Mucosa of descending colon (tissue), 3 donors: ENCODE results near the gene TNNI2. TPM values are rescaled to one million over a fixed set of nuclear protein-coding genes. Genes with fewer than 3 reads are reported as not detected.
A peak's percentile ranks its signal among the peaks of the same experiment; 100 is the strongest.

Experiments used
- ATAC-seq: fragments of 200-7000 bp; cut with Tn5 transposase; one replicate; pipeline ENCODE4 v1.9.1; 2020; ENCODE audit warnings: mild to moderate bottlenecking, moderate library complexity
- DNase-seq, 3 donors: peaks; one replicate each; pipeline ENCODE4 v3.0.0-alpha.2; 2020
- H3K36me3 ChIP-seq: fragments of 200-600 bp; one replicate; pipeline ENCODE4 v1.8.0; 2021; ENCODE audit warnings: low read depth, mild to moderate bottlenecking
- H3K4me1 ChIP-seq: fragments of 200-600 bp; one replicate; pipeline ENCODE4 v1.8.0; 2021; ENCODE audit warnings: low read depth, mild to moderate bottlenecking
- H3K4me3 ChIP-seq: fragments of 200-600 bp; one replicate; pipeline ENCODE4 v1.8.0; 2021; ENCODE audit warnings: mild to moderate bottlenecking
- H3K9me3 ChIP-seq: fragments of 200-600 bp; one replicate; pipeline ENCODE4 v1.8.0; 2021; ENCODE audit warnings: mild to moderate bottlenecking
- intact Hi-C, 2 donors: fragments of 100-400 bp; cut with DNase I in 1 of 2; cut with micrococcal nuclease in 1 of 2; formaldehyde crosslinking; loops; one replicate each; pipeline versions ENCODE4 v1.11.0 to v1.11.1; 2022; cut with DNase I, micrococcal nuclease
- microRNA-seq: library from miRNA; unstranded; fragments of <30 nt; microRNA quantifications from one replicate; pipeline ENCODE4, GENCODE V29; 2019
- total RNA-seq, 3 donors: library from RNA; stranded (reverse); fragmentation: NEBNext Ultra II Directional in 2 of 3; extraction: Animal tissue kit (Norgen Biotek cat#: 25700) in 2 of 3; gene quantifications; one replicate each; pipeline versions ENCODE4 v1.2.1 to v1.2.4, GENCODE V29; 2021 to 2023
- TF ChIP-seq, protein P1 (sequence below): fragments of 200-600 bp; IDR thresholded peaks from one replicate; pipeline ENCODE4 v1.8.0; 2022; ENCODE audit warnings: antibody characterized with exemption, mild to moderate bottlenecking
- donor health status: DM: no; HTN: no; CAD: no; lungs with moderate emphysema.
- donor health status: DM: no; HTN: no; CAD: no.
- donor health status: DM: no; HTN: yes; CAD: no.

The TNNI2 gene
- total RNA-seq, 3 donors from 2014 or later = 0.46 TPM; not detected in 2

DNA sequence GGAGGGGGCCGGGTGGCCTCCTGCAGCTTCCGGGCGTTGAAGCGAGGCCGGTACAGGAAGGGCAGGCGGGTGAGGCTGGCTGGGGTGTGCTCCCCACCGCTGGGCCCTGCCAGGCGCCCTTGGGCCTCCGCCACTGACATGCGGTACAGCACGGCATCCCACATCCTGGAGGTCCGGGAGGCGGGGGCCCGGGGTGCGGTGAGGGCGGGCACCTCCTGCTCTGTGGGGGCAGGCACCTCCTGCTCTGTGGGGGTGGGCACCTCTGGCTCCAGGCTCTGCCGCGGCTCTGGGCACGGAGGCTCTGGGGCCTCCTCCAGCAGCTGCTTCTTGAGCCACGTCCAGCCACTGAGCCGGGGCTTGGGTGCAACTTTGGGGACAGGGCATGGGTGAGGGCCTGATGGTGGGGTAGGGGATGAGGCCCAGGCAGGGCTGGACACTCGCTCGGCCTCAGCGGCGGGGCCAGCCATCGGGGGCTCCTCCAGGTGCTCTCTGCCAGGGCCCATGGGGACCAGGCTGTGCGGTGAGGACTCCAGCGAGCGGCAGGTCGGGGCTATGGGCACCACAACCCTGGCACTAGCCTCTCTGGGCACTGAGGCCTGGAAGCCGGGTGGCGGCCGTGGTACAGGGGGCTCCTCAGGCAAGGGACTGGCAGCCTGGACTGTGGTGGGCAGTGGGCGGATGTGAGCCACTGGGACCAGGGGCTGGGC is 50.6 kb downstream of the TNNI2 start:
- peak; percentile 69 for ATAC-seq
- no peaks in the 10 kb centered on the region for H3K9me3 ChIP-seq
- H3K4me3 ChIP-seq = no peak overlapping the region
- H3K4me1 ChIP-seq = no peaks in the 10 kb centered on the region
- intact Hi-C loops = no loop called here
- DNase-seq = peak in 2 of 3 donors; percentile 57 to 85
- TF ChIP-seq, protein P1, sequence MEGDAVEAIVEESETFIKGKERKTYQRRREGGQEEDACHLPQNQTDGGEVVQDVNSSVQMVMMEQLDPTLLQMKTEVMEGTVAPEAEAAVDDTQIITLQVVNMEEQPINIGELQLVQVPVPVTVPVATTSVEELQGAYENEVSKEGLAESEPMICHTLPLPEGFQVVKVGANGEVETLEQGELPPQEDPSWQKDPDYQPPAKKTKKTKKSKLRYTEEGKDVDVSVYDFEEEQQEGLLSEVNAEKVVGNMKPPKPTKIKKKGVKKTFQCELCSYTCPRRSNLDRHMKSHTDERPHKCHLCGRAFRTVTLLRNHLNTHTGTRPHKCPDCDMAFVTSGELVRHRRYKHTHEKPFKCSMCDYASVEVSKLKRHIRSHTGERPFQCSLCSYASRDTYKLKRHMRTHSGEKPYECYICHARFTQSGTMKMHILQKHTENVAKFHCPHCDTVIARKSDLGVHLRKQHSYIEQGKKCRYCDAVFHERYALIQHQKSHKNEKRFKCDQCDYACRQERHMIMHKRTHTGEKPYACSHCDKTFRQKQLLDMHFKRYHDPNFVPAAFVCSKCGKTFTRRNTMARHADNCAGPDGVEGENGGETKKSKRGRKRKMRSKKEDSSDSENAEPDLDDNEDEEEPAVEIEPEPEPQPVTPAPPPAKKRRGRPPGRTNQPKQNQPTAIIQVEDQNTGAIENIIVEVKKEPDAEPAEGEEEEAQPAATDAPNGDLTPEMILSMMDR = no peak
- no peaks in the 10 kb centered on the region for H3K36me3 ChIP-seq

DNA sequence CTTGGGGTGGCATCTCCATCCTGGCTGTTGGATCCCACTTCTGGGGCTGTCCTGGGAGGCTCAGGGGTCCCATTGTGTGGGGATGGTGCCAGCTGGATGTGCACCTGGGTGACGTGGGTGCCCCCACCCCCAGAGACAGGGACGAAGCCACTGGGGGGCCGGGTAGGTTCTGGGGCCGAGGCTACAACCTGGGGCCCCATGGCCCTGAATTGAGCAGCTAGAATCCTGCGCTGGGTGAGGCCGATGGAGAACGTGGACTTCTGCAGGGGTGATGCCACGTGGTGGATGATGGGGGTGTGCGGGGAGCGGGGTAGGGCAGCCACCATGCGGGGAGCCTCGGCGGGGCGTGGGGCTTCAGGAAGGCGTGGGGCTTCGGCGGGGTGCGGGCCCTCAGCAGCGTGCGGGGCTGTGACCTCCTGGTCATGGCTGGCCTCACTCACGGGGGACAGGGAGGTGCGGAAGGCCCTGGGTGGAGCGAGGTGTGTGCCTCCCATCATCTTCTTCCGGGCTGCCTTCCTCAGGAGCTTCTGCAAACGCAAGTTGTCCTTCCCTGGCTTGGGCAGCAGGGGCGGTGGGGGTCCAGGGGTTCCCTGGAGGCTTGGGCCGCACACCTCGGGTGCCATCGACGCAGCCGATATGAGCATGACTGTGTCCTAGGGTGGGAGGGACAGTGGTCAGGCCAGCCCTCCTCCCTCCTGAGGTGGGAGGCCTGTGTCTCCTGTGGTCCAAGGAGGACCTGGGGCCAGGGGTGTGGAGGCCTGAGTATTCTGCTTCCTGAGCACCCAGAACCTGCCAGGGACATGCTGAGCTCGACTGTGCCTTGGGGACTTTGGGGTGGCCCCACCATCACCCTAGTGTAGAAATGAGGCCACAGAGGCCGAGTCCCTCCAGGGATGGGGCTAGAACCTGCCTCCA is 51.4 kb downstream of the TNNI2 start:
- no peak for DNase-seq
- H3K4me3 ChIP-seq = no peak overlapping the region
- TF ChIP-seq, protein P1 = no peak
- ATAC-seq = no peak
- no peaks in the 10 kb centered on the region for H3K9me3 ChIP-seq
- intact Hi-C loops = no loop called here
- H3K4me1 ChIP-seq = no peaks in the 10 kb centered on the region
- no peaks in the 10 kb centered on the region for H3K36me3 ChIP-seq

Small RNA genes lying within 50 kb of the gene (microRNA-seq; reads per million reads assigned to microRNA genes)
- gene MIR4298 (not detected), gene MIR7847 (not detected)

Other genes with a start within 250 kb of the TNNI2 start
- not detected for gene KRTAP5-2, start 240.7 kb upstream of the TNNI2 start, total RNA-seq
- gene KRTAP5-3, start 230.5 kb upstream of the TNNI2 start, total RNA-seq = not detected
- gene KRTAP5-4, start 216.8 kb upstream of the TNNI2 start, total RNA-seq = not detected
- gene KRTAP5-5, start 209.2 kb upstream of the TNNI2 start, total RNA-seq = 1 to 10 TPM in 1 of 3 donors, under 1 TPM in 2; 0.32 to 1.6 (median 0.75) TPM
- gene KRTAP5-6, start 141.8 kb upstream of the TNNI2 start, total RNA-seq = not detected
- gene IFITM10, start 88.4 kb upstream of the TNNI2 start, total RNA-seq = 1 to 10 TPM in 2 of 3 donors, under 1 TPM in 1; 0.46 to 2.8 (median 1.9) TPM
- gene CTSD, start 75.1 kb upstream of the TNNI2 start, total RNA-seq = 1,000 to 10,000 TPM in 2 of 3 donors, 100 to 1,000 TPM in 1; 631 to 1,107 (median 1,007) TPM
- 1 to 10 TPM in 2 of 3 donors, under 1 TPM in 1; 0.98 to 2.4 (median 2.1) TPM for gene SYT8, start 4.0 kb upstream of the TNNI2 start, total RNA-seq
- gene LSP1, start 14.1 kb downstream of the TNNI2 start, total RNA-seq = 10 to 100 TPM; 18.5 to 32.2 (median 23.6) TPM
- not detected for gene PRR33, start 52.9 kb downstream of the TNNI2 start, total RNA-seq
- 1 to 10 TPM in 1 of 3 donors, under 1 TPM in 1, not detected in 1; 0.72 to 2.7 TPM for gene TNNT3, start 80.7 kb downstream of the TNNI2 start, total RNA-seq
- 100 to 1,000 TPM in 1 of 3 donors, 10 to 100 TPM in 2; 42.5 to 105 (median 56.1) TPM for gene MRPL23, start 108.4 kb downstream of the TNNI2 start, total RNA-seq
- gene H19, start 158.9 kb downstream of the TNNI2 start, total RNA-seq = 10 to 100 TPM in 2 of 3 donors, 1 to 10 TPM in 1; 5.8 to 59.3 (median 13.5) TPM